GM12878 (cell line): Measurements from ENCODE around the gene AGBL4. TPM values are rescaled to one million over a fixed set of nuclear protein-coding genes. Genes with fewer than 3 reads are reported as not detected.

ENCODE experiments used
- ATAC-seq: fragments of 200-7000 bp; cut with Tn5 transposase; 3 replicates; pipeline ENCODE4 v1.9.1; 2020; ENCODE audit warnings: mild to moderate bottlenecking, moderate library complexity
- BruUV-seq: library from RNA; stranded (reverse); fragments of 400-500 nt; replicated peaks from 2 replicates; lab custom pipeline; 2021; lab: Mats Ljungman, UMichigan
- CTCF ChIA-PET: fragments of 300-600 bp; sonication (Branson Sonifier 250); formaldehyde crosslinking; extraction: SDS; loops from one replicate; lab custom pipeline; 2021; ENCODE audit warnings: inconsistent platforms; lab: Yijun Ruan, JAX
- POLR2A ChIA-PET: fragments of 350-600 bp; formaldehyde crosslinking; extraction: SDS; loops from one replicate; lab custom pipeline; 2021; ENCODE audit warnings: inconsistent platforms; lab: Charles Lee
- RAD21 ChIA-PET: fragments of 300-600 bp; sonication (Branson Sonifier 250); formaldehyde crosslinking; loops from one replicate; lab custom pipeline; 2023; ENCODE audit warnings: antibody characterized with exemption; ENCODE audit not compliant: unreplicated experiment; lab: Charles Lee
- SMC1A ChIA-PET: fragments of 300-600 bp; sonication (Branson Sonifier 250); formaldehyde crosslinking; loops from one replicate; lab custom pipeline; 2023; ENCODE audit not compliant: unreplicated experiment, uncharacterized antibody; lab: Charles Lee
- DNase-seq: peaks from one replicate; pipeline ENCODE4 v3.0.0-alpha.2; 2011; ENCODE audit warnings: low read depth, low spot score
- FAIRE-seq: peaks from 3 replicates; lab custom pipeline; 2011; peaks lifted over from hg19 to GRCh38; lab: Jason Lieb, UNC
- H2AFZ ChIP-seq: 2 replicates; pipeline ENCODE4 v1.6.0; 2011; ENCODE audit warnings: low read depth, low read length, control low read depth; ENCODE audit not compliant: control insufficient read depth
- H3K27ac ChIP-seq: 2 replicates; pipeline ENCODE4 v1.5.1; 2011; ENCODE audit warnings: control low read depth; ENCODE audit not compliant: control insufficient read depth, insufficient read depth
- H3K27me3 ChIP-seq, 2 experiments: replicated peaks in 1 of 2; 2 replicates each; pipeline versions ENCODE4 v1.6.0 to v1.6.1; 2011; ENCODE audit warnings: low read length in 1 of 2; ENCODE audit not compliant: control insufficient read depth in 2 of 2, insufficient read depth in 2 of 2
- H3K36me3 ChIP-seq, 2 experiments: 2 replicates each; pipeline ENCODE4 v1.5.1; 2011; ENCODE audit warnings: low read length in 1 of 2; ENCODE audit not compliant: control insufficient read depth in 2 of 2, insufficient read depth in 2 of 2
- H3K4me1 ChIP-seq: 2 replicates; pipeline ENCODE4 v1.6.1; 2011; ENCODE audit warnings: mild to moderate bottlenecking, low read length, moderate library complexity, mixed read lengths; ENCODE audit not compliant: control insufficient read depth, insufficient read depth
- H3K4me2 ChIP-seq: 2 replicates; pipeline ENCODE4 v1.6.0; 2011; ENCODE audit warnings: control low read depth; ENCODE audit not compliant: control insufficient read depth, insufficient read depth
- H3K4me3 ChIP-seq: fragments of 200-600 bp; sonication (generic); 2 replicates; pipeline ENCODE4 v1.5.1; 2016
- H3K79me2 ChIP-seq: 2 replicates; pipeline ENCODE4 v1.6.0; 2011; ENCODE audit warnings: low read length; ENCODE audit not compliant: control insufficient read depth, insufficient read depth
- H3K9ac ChIP-seq: 2 replicates; pipeline ENCODE4 v1.8.0; 2011; ENCODE audit warnings: low read length, control low read depth, mixed read lengths; ENCODE audit not compliant: control insufficient read depth, insufficient read depth
- H3K9me3 ChIP-seq: replicated peaks from 3 replicates; pipeline ENCODE4 v1.5.1; 2011; ENCODE audit warnings: mild to moderate bottlenecking, low read length; ENCODE audit not compliant: control insufficient read depth, insufficient read depth
- H4K20me1 ChIP-seq: 2 replicates; pipeline ENCODE4 v1.6.0; 2011; ENCODE audit not compliant: control insufficient read depth, insufficient read depth
- ASH2L ChIP-seq: fragments of 300-600, 200-600 bp; sonication (generic); IDR thresholded peaks from 2 replicates; pipeline ENCODE4 v1.6.1; 2017; ENCODE audit warnings: low read depth, mild to moderate bottlenecking, borderline replicate concordance
- CHD2 ChIP-seq: IDR thresholded peaks from 2 replicates; pipeline ENCODE4 v1.6.1; 2011; ENCODE audit warnings: low read depth, low read length, improper control_type of control experiment, borderline replicate concordance
- GABPA ChIP-seq: IDR thresholded peaks from 2 replicates; pipeline ENCODE4 v1.6.1; 2014; ENCODE audit warnings: antibody characterized with exemption, low read depth, mild to moderate bottlenecking, inconsistent platforms
- IKZF2 ChIP-seq, 2 experiments: fragments of 450-650 bp; IDR thresholded peaks; 2 replicates each; pipeline ENCODE4 v1.6.1; 2017; ENCODE audit warnings: mild to moderate bottlenecking in 2 of 2, moderate library complexity in 2 of 2
- LARP7 ChIP-seq: fragments of 450-650 bp; IDR thresholded peaks from 2 replicates; pipeline ENCODE4 v1.6.1; 2017; ENCODE audit warnings: mild to moderate bottlenecking
- PAX8 ChIP-seq: fragments of 450-650 bp; IDR thresholded peaks from 2 replicates; pipeline ENCODE4 v1.6.1; 2017; ENCODE audit warnings: mild to moderate bottlenecking, moderate library complexity
- PML ChIP-seq: IDR thresholded peaks from 2 replicates; pipeline ENCODE4 v1.6.1; 2012; ENCODE audit warnings: low read length, inconsistent platforms
- RUNX3 ChIP-seq: IDR thresholded peaks from 2 replicates; pipeline ENCODE4 v1.6.1; 2012; ENCODE audit warnings: low read length, inconsistent platforms
- SUZ12 ChIP-seq: fragments of 200-600 bp; sonication (generic); IDR thresholded peaks from one replicate; pipeline ENCODE4 v1.6.1; 2018; ENCODE audit warnings: antibody characterized with exemption, mild to moderate bottlenecking; ENCODE audit not compliant: unreplicated experiment
- TCF12 ChIP-seq: IDR thresholded peaks from 2 replicates; pipeline ENCODE4 v1.6.1; 2011; ENCODE audit warnings: low read depth, mild to moderate bottlenecking, low read length
- TCF7 ChIP-seq: IDR thresholded peaks from 2 replicates; pipeline ENCODE4 v1.6.1; 2014; ENCODE audit warnings: antibody characterized with exemption, borderline replicate concordance
- ZNF217 ChIP-seq: fragments of 450-650 bp; IDR thresholded peaks from 2 replicates; pipeline ENCODE4 v1.6.1; 2017; ENCODE audit warnings: antibody characterized with exemption, mild to moderate bottlenecking
- WGBS: methylation state at CpG from one replicate; pipeline ENCODE4 v1.1.6; 2016; ENCODE audit warnings: low lambda C conversion rate; ENCODE audit not compliant: insufficient replicate concordance, insufficient coverage; ENCODE audit errors: missing lambda C conversion rate; 5-methylcytosine and 5-hydroxymethylcytosine counted together
- in situ Hi-C: fragments of 300-500 bp; cut with MboI; formaldehyde crosslinking; loops from 9 replicates; pipeline ENCODE4 v1.14.3; 2018; ENCODE audit warnings: mixed read lengths
- intact Hi-C: fragments of 100-400 bp; cut with micrococcal nuclease; formaldehyde crosslinking; loops from one replicate; pipeline ENCODE4 v1.14.2; 2022; ENCODE audit not compliant: unreplicated experiment
- polyA plus RNA-seq, 11 experiments: library from polyadenylated mRNA; depleted of rRNA in 4 of 11; unstranded in 6 of 11; stranded (reverse) in 5 of 11; fragments of >200 nt; fragmentation: Nextera tagmentation in 4 of 11; fragmentation: Illumina TruSeq in 1 of 11; extraction: Ambion mirVana in 4 of 11; extraction: Trizol in 1 of 11; gene quantifications; 1 replicate in 1 of 11; 2 replicates in 10 of 11; pipeline versions ENCODE4 v1.2.1 to v1.2.3, GENCODE V29; 2011 to 2016; ENCODE audit warnings: inconsistent platforms in 2 of 11, missing spikeins in 2 of 11, low read depth in 1 of 11
- total RNA-seq, 4 experiments: library from RNA; depleted of rRNA in 3 of 4; stranded (reverse); fragments of >200 nt in 3 of 4; fragmentation: Illumina TruSeq in 1 of 4; extraction: Trizol in 1 of 4; gene quantifications; 2 replicates each; pipeline versions ENCODE4 v1.2.1 to v1.2.3, GENCODE V29; 2013 to 2021
- TF ChIP-seq, protein P1 (sequence below): fragments of 450-650 bp; IDR thresholded peaks from 2 replicates; pipeline ENCODE4 v1.6.1; 2016; ENCODE audit warnings: mild to moderate bottlenecking, moderate library complexity, borderline replicate concordance
- TF ChIP-seq, protein P2 (sequence below): IDR thresholded peaks from 2 replicates; pipeline ENCODE4 v1.6.1; 2012; ENCODE audit warnings: low read depth, low read length, improper control_type of control experiment
- TF ChIP-seq, protein P3 (sequence below): fragments of 450-650 bp; IDR thresholded peaks from 2 replicates; pipeline ENCODE4 v1.6.1; 2017; ENCODE audit warnings: mild to moderate bottlenecking, moderate library complexity
- TF ChIP-seq, protein P4 (sequence below): IDR thresholded peaks from 2 replicates; pipeline ENCODE4 v1.6.1; 2011; ENCODE audit warnings: low read depth, mild to moderate bottlenecking, low read length, moderate library complexity, borderline replicate concordance; ENCODE audit errors: extremely low read depth

The AGBL4 gene
- total and polyA plus RNA-seq, 10 of the 15 experiments (the other 5 are each of a cell fraction or from before 2014, with no cell fraction given): 0.31 TPM; not detected in 9

DNA sequence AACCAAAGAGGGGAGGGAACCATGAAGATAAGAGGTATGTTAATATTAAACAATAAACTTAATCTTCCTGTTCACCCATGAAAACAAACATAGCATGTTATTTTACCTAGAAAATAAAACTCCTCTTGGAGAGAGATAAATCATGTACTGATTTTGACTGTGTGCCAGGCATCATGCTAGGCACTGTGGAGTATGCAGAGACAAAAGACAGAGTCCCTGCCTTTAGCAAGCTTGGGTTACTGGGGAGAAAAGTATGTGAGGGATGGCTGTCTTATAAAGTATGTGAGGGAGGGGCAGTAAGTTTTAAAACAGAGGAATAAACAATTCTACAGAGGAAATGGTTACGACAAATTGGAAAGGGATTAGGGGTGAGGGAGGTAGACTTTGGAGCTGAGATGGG lies 1117.6 kb downstream of the AGBL4 start (continued):
- TF ChIP-seq, protein P1, sequence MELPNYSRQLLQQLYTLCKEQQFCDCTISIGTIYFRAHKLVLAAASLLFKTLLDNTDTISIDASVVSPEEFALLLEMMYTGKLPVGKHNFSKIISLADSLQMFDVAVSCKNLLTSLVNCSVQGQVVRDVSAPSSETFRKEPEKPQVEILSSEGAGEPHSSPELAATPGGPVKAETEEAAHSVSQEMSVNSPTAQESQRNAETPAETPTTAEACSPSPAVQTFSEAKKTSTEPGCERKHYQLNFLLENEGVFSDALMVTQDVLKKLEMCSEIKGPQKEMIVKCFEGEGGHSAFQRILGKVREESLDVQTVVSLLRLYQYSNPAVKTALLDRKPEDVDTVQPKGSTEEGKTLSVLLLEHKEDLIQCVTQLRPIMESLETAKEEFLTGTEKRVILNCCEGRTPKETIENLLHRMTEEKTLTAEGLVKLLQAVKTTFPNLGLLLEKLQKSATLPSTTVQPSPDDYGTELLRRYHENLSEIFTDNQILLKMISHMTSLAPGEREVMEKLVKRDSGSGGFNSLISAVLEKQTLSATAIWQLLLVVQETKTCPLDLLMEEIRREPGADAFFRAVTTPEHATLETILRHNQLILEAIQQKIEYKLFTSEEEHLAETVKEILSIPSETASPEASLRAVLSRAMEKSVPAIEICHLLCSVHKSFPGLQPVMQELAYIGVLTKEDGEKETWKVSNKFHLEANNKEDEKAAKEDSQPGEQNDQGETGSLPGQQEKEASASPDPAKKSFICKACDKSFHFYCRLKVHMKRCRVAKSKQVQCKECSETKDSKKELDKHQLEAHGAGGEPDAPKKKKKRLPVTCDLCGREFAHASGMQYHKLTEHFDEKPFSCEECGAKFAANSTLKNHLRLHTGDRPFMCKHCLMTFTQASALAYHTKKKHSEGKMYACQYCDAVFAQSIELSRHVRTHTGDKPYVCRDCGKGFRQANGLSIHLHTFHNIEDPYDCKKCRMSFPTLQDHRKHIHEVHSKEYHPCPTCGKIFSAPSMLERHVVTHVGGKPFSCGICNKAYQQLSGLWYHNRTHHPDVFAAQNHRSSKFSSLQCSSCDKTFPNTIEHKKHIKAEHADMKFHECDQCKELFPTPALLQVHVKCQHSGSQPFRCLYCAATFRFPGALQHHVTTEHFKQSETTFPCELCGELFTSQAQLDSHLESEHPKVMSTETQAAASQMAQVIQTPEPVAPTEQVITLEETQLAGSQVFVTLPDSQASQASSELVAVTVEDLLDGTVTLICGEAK: no peak
- TF ChIP-seq IKZF2 (IDR thresholded peaks at IDR 0.05) (no peak), SUZ12 (no peak), PAX8 (no peak), PML (no peak), CHD2 (no peak)
- TF ChIP-seq, protein P2, sequence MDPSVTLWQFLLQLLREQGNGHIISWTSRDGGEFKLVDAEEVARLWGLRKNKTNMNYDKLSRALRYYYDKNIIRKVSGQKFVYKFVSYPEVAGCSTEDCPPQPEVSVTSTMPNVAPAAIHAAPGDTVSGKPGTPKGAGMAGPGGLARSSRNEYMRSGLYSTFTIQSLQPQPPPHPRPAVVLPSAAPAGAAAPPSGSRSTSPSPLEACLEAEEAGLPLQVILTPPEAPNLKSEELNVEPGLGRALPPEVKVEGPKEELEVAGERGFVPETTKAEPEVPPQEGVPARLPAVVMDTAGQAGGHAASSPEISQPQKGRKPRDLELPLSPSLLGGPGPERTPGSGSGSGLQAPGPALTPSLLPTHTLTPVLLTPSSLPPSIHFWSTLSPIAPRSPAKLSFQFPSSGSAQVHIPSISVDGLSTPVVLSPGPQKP: no peak

DNA sequence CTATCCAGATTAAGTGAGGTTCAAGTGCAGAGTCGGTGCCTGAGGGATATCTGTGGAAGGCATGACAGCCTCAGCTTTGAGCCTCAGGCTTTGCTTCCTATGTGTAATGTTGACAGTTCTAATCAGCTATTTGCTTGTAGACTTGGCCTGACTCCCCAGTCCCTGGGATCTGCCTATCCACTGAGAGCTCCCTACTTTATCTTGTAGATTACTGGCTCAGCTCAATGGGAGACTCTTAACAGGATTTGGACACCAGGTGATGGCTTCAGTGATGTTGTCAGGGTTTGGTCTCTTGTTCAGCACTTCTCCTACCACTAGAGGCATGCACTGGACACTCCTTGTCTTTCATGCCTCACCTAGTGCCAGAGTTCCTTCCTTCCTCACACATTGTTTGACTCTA lies 1120.5 kb downstream of the AGBL4 start:
- ChIA-PET SMC1A (no interaction called here), POLR2A (no interaction called here), CTCF (no interaction called here), RAD21 (no interaction called here)
- H3K27ac ChIP-seq: no peak overlapping the region
- H3K79me2 ChIP-seq: no peaks in the 10 kb centered on the region
- no peaks in the 10 kb centered on the region for H3K36me3 ChIP-seq
- DNase-seq: no peak
- FAIRE-seq: no peak
- H2AFZ ChIP-seq: no peak overlapping the region
- BruUV-seq: no TSS peak
- H3K4me1 ChIP-seq: no peaks in the 10 kb centered on the region
- no peak overlapping the region for H3K4me3 ChIP-seq
- H3K9me3 ChIP-seq: no peaks in the 10 kb centered on the region
- ATAC-seq: no peak
- WGBS: 0% methylated on average over 1 of the region's 1 CpG
- in situ Hi-C loops (no loop called here), intact Hi-C loops (no loop called here)
- H3K27me3 ChIP-seq: no peaks in the 10 kb centered on the region
- H3K9ac ChIP-seq: no peak overlapping the region
- H3K4me2 ChIP-seq: no peak overlapping the region
- no peaks in the 10 kb centered on the region for H4K20me1 ChIP-seq
- TF ChIP-seq TCF7 (no peak), ZNF217 (no peak), GABPA (no peak), RUNX3 (no peak), ASH2L (no peak), LARP7 (no peak), TCF12 (no peak)
- TF ChIP-seq, protein P3, sequence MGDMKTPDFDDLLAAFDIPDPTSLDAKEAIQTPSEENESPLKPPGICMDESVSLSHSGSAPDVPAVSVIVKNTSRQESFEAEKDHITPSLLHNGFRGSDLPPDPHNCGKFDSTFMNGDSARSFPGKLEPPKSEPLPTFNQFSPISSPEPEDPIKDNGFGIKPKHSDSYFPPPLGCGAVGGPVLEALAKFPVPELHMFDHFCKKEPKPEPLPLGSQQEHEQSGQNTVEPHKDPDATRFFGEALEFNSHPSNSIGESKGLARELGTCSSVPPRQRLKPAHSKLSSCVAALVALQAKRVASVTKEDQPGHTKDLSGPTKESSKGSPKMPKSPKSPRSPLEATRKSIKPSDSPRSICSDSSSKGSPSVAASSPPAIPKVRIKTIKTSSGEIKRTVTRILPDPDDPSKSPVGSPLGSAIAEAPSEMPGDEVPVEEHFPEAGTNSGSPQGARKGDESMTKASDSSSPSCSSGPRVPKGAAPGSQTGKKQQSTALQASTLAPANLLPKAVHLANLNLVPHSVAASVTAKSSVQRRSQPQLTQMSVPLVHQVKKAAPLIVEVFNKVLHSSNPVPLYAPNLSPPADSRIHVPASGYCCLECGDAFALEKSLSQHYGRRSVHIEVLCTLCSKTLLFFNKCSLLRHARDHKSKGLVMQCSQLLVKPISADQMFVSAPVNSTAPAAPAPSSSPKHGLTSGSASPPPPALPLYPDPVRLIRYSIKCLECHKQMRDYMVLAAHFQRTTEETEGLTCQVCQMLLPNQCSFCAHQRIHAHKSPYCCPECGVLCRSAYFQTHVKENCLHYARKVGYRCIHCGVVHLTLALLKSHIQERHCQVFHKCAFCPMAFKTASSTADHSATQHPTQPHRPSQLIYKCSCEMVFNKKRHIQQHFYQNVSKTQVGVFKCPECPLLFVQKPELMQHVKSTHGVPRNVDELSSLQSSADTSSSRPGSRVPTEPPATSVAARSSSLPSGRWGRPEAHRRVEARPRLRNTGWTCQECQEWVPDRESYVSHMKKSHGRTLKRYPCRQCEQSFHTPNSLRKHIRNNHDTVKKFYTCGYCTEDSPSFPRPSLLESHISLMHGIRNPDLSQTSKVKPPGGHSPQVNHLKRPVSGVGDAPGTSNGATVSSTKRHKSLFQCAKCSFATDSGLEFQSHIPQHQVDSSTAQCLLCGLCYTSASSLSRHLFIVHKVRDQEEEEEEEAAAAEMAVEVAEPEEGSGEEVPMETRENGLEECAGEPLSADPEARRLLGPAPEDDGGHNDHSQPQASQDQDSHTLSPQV: no peak
- TF ChIP-seq, protein P4, sequence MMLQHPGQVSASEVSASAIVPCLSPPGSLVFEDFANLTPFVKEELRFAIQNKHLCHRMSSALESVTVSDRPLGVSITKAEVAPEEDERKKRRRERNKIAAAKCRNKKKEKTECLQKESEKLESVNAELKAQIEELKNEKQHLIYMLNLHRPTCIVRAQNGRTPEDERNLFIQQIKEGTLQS: no peak
